Mesendoderm (in vitro differentiated cells): Measurements from ENCODE around the gene KAZN.

ENCODE experiments used
- DNase-seq: peaks from one replicate; pipeline ENCODE4 v3.0.0; 2013
- H2AK5ac ChIP-seq: 2 replicates; pipeline ENCODE4 v1.6.1; 2013; ENCODE audit warnings: low read length, inconsistent platforms
- H2BK120ac ChIP-seq: 2 replicates; pipeline ENCODE4 v1.6.1; 2013; ENCODE audit warnings: low read depth, mild to moderate bottlenecking, low read length, moderate library complexity, mixed read lengths
- H2BK15ac ChIP-seq: replicated peaks from 2 replicates; pipeline ENCODE4 v1.6.1; 2013; ENCODE audit warnings: low read depth, mild to moderate bottlenecking, moderate library complexity
- H2BK5ac ChIP-seq: 2 replicates; pipeline ENCODE4 v1.6.1; 2013; ENCODE audit warnings: low read length, inconsistent platforms
- H3K18ac ChIP-seq: 2 replicates; pipeline ENCODE4 v1.6.1; 2013; ENCODE audit warnings: mild to moderate bottlenecking, low read length, mixed read lengths
- H3K23ac ChIP-seq: one replicate; pipeline ENCODE4 v1.6.1; 2013; ENCODE audit warnings: low read length
- H3K27ac ChIP-seq: 2 replicates; pipeline ENCODE4 v1.5.1; 2013; ENCODE audit warnings: low read depth, mild to moderate bottlenecking, inconsistent platforms, low read length, moderate library complexity
- H3K27me3 ChIP-seq: 2 replicates; pipeline ENCODE4 v1.6.1; 2013; ENCODE audit warnings: low read length, control low read depth, mild to moderate bottlenecking, inconsistent platforms; ENCODE audit not compliant: insufficient read depth, poor library complexity
- H3K36me3 ChIP-seq: 2 replicates; pipeline ENCODE4 v1.6.1; 2013; ENCODE audit warnings: low read length, inconsistent platforms; ENCODE audit not compliant: control insufficient read depth, insufficient read depth
- H3K4ac ChIP-seq: one replicate; pipeline ENCODE4 v1.6.1; 2013; ENCODE audit warnings: low read depth, mild to moderate bottlenecking, low read length, moderate library complexity
- H3K4me1 ChIP-seq: 2 replicates; pipeline ENCODE4 v1.6.1; 2013; ENCODE audit warnings: low read depth, low read length, inconsistent platforms; ENCODE audit not compliant: control insufficient read depth
- H3K4me2 ChIP-seq: 2 replicates; pipeline ENCODE4 v1.6.1; 2013; ENCODE audit warnings: low read length
- H3K4me3 ChIP-seq: 2 replicates; pipeline ENCODE4 v1.5.1; 2013; ENCODE audit warnings: mild to moderate bottlenecking, low read length
- H3K56ac ChIP-seq: one replicate; pipeline ENCODE4 v1.6.1; 2013; ENCODE audit warnings: low read length
- H3K79me1 ChIP-seq: 2 replicates; pipeline ENCODE4 v1.6.1; 2013; ENCODE audit warnings: low read length, inconsistent platforms
- H3K79me2 ChIP-seq: 2 replicates; pipeline ENCODE4 v1.6.1; 2013; ENCODE audit warnings: mild to moderate bottlenecking, low read length; ENCODE audit not compliant: control insufficient read depth, insufficient read depth
- H3K9ac ChIP-seq: 2 replicates; pipeline ENCODE4 v1.6.1; 2013; ENCODE audit warnings: low read length, inconsistent platforms
- H4K5ac ChIP-seq: one replicate; pipeline ENCODE4 v1.6.1; 2013; ENCODE audit warnings: low read length
- H4K8ac ChIP-seq: one replicate; pipeline ENCODE4 v1.6.1; 2013; ENCODE audit warnings: low read depth, mild to moderate bottlenecking, control low read depth, low read length, moderate library complexity
- WGBS: extraction: QIAGEN DNeasy Blood & Tissue Kit; methylation state at CpG from one replicate; pipeline ENCODE4 v1.1.7; 2013; ENCODE audit warnings: low lambda C conversion rate, missing lambda C conversion rate; ENCODE audit not compliant: insufficient coverage; ENCODE audit errors: extremely low coverage; 5-methylcytosine and 5-hydroxymethylcytosine counted together

KAZN gene

DNA sequence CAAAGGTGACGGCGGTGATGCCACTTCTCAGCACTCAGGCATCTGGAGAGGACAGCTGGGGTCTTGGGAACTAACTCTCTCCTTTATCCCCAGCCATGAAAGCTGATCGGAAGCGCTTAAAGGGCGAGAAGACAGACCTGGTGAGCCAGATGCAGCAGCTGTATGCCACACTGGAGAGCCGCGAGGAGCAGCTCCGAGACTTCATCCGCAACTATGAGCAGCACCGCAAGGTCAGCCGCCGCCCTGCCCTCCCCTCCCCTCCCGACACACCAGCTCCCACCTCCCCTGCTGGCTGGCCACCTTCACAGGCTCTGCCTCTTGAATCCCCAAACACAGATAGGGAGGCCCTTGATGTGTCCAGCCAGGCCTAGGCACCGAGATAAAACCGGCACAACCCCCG is 436.2 kb downstream of the KAZN start:
- Histone ChIP-seq H3K23ac (no peak overlapping the region), H3K27me3 (no peaks in the 10 kb centered on the region), H3K4me2 (no peak overlapping the region), H3K4ac (no peak overlapping the region), H3K36me3 (no peaks in the 10 kb centered on the region), H2AK5ac (no peak overlapping the region), H2BK120ac (no peak overlapping the region), H2BK15ac (no peak overlapping the region), H3K79me1 (no peaks in the 10 kb centered on the region), H3K27ac (no peak overlapping the region), H4K5ac (no peak overlapping the region), H2BK5ac (no peak overlapping the region), H3K4me3 (no peak overlapping the region), H3K4me1 (no peaks in the 10 kb centered on the region), H3K9ac (no peak overlapping the region), H3K56ac (no peak overlapping the region), H4K8ac (no peak overlapping the region), H3K18ac (no peak overlapping the region), H3K79me2 (no peaks in the 10 kb centered on the region)
- WGBS, result no CpG with 5 or more reads among the region's 16 CpGs
- DNase-seq, result no peak

- no peak overlapping the region for H3K27ac ChIP-seq
Observed at GRCh38 chr1:15035236-15035635, 436.8 kb downstream of the KAZN start.

GRCh38 chr1:15036101-15036500 is 437.6 kb downstream of the KAZN start:
- no peak for DNase-seq
- WGBS, result no CpG with 5 or more reads among the region's 10 CpGs
- Histone ChIP-seq H3K4ac (no peak overlapping the region), H3K36me3 (no peaks in the 10 kb centered on the region), H2BK5ac (no peak overlapping the region), H3K18ac (no peak overlapping the region), H2AK5ac (no peak overlapping the region), H3K79me1 (no peaks in the 10 kb centered on the region), H4K5ac (no peak overlapping the region), H2BK15ac (no peak overlapping the region), H3K27me3 (no peaks in the 10 kb centered on the region), H3K9ac (no peak overlapping the region), H3K56ac (no peak overlapping the region), H3K79me2 (no peaks in the 10 kb centered on the region), H4K8ac (no peak overlapping the region), H3K23ac (no peak overlapping the region), H3K4me2 (no peak overlapping the region), H2BK120ac (no peak overlapping the region), H3K4me3 (no peak overlapping the region), H3K27ac (no peak overlapping the region), H3K4me1 (no peaks in the 10 kb centered on the region)

More at GRCh38 chr1:15035236-15035635, 436.8 kb downstream of the KAZN start:
- Histone ChIP-seq H2BK120ac (no peak overlapping the region), H3K9ac (no peak overlapping the region), H3K56ac (no peak overlapping the region), H3K4me2 (no peak overlapping the region), H3K79me2 (no peaks in the 10 kb centered on the region), H3K4me3 (no peak overlapping the region), H2AK5ac (no peak overlapping the region), H3K36me3 (no peaks in the 10 kb centered on the region), H2BK15ac (no peak overlapping the region), H4K5ac (no peak overlapping the region), H3K79me1 (no peaks in the 10 kb centered on the region), H3K4me1 (no peaks in the 10 kb centered on the region), H4K8ac (no peak overlapping the region), H3K23ac (no peak overlapping the region), H3K4ac (no peak overlapping the region), H3K18ac (no peak overlapping the region), H3K27me3 (no peaks in the 10 kb centered on the region), H2BK5ac (no peak overlapping the region)
- no CpG with 5 or more reads among the region's 3 CpGs for WGBS
- DNase-seq, result no peak

- Histone ChIP-seq H3K23ac (no peak overlapping the region), H3K36me3 (no peaks in the 10 kb centered on the region), H3K18ac (no peak overlapping the region), H3K9ac (no peak overlapping the region), H3K4me2 (no peak overlapping the region), H3K79me1 (no peaks in the 10 kb centered on the region), H4K8ac (no peak overlapping the region), H3K79me2 (no peaks in the 10 kb centered on the region), H3K27ac (no peak overlapping the region), H3K4me1 (no peaks in the 10 kb centered on the region), H2AK5ac (no peak overlapping the region), H3K27me3 (no peaks in the 10 kb centered on the region), H3K4me3 (no peak overlapping the region), H2BK120ac (no peak overlapping the region), H2BK5ac (no peak overlapping the region), H3K4ac (no peak overlapping the region), H3K56ac (no peak overlapping the region), H2BK15ac (no peak overlapping the region), H4K5ac (no peak overlapping the region)
- peak; percentile 79 for DNase-seq
- WGBS, result no CpG with 5 or more reads among the region's 7 CpGs
Observed at GRCh38 chr1:15038232-15039016, 439.9 kb downstream of the KAZN start.

- Histone ChIP-seq H3K27me3 (no peaks in the 10 kb centered on the region), H3K18ac (no peak overlapping the region), H2BK120ac (no peak overlapping the region), H4K5ac (no peak overlapping the region), H3K36me3 (no peaks in the 10 kb centered on the region), H3K23ac (no peak overlapping the region), H3K56ac (no peak overlapping the region), H3K79me1 (no peaks in the 10 kb centered on the region), H3K9ac (no peak overlapping the region), H3K79me2 (no peaks in the 10 kb centered on the region), H2BK15ac (no peak overlapping the region), H3K4me1 (no peaks in the 10 kb centered on the region), H4K8ac (no peak overlapping the region), H3K4ac (no peak overlapping the region), H2AK5ac (no peak overlapping the region), H2BK5ac (no peak overlapping the region), H3K27ac (no peak overlapping the region), H3K4me2 (no peak overlapping the region), H3K4me3 (no peak overlapping the region)
- no peak for DNase-seq
- WGBS, result no CpG with 5 or more reads among the region's 9 CpGs
Observed at GRCh38 chr1:15039017-15039648, 440.6 kb downstream of the KAZN start.
